GM12872 (cell line): Measurements from ENCODE around the gene SLC6A3.

Experiments
- CTCF ChIP-seq: IDR thresholded peaks from 3 replicates; pipeline ENCODE4 v1.5.1; 2011; ENCODE audit warnings: low read depth, mild to moderate bottlenecking, low read length, moderate library complexity; ENCODE audit not compliant: insufficient read depth

SLC6A3 gene

GRCh38 chr5:1388383-1388967 is 56.8 kb downstream of the SLC6A3 start:
- no peak for TF ChIP-seq CTCF

DNA sequence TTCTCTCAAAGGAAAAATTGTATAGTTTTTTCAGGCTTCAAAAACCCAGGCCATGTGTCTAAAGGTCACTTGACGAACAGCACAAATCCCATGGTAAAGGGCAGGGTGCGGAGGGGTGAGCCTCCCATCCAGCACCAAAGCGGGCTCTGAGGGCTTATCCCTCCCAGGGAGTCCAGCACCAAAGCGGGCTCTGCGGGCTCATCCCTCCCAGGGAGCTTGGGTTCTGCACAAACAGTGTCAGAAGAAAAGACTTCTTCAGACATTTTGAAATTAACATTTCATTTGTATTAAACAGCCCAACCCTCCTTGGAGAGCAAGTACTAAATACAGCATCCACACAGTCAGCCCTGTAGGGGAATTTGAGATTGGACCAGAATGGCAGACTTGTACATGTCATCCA is 57.4 kb downstream of the SLC6A3 start:
- no peak for TF ChIP-seq CTCF

- TF ChIP-seq CTCF = no peak
These were observed 58.0 kb downstream of the SLC6A3 start for GRCh38 chr5:1387059-1387755.

DNA sequence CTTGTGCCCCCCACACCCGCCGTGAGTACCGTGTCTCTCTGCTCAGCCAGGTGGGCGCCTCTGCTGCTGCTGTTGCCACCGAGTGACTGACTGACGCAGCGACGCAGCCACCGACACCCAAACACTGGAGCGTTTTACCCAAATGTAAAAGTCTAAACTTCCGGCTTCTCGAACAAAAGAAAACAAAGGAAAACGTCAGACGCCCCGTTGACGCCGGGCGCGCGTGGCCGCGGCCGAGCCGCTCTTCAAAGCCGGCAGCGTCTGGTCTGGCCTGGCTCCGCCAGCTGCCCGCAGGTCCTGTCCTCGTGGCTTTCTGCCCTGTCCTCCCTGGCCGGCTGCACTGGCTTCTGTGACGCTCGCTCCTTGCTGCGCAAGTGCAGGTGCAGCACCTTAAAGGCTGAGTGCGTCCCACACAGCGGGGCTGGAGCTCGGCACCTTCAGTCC is 58.9 kb downstream of the SLC6A3 start:
- no peak for TF ChIP-seq CTCF

- no peak for TF ChIP-seq CTCF
These were observed 59.6 kb downstream of the SLC6A3 start for GRCh38 chr5:1385395-1386273.

DNA sequence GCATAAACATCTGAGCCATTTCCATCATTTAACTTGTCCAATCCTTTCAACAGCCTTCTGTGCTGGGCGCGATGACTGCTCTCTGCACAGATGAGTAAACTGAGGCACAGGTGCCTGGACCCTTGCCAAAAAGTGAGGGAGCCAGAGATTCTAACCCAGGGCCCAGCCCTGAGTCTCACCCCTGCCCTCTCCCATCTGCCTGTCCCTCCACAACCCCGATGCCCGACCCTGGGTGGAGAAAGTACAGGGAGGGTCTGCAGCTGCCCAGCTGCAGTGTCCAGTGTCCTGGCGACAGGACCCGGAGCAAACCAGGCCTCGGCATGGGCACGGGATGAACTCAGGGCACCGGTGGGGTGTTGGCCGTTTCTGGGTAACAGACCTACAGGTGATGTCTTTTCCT is 60.7 kb downstream of the SLC6A3 start:
- no peak for TF ChIP-seq CTCF

DNA sequence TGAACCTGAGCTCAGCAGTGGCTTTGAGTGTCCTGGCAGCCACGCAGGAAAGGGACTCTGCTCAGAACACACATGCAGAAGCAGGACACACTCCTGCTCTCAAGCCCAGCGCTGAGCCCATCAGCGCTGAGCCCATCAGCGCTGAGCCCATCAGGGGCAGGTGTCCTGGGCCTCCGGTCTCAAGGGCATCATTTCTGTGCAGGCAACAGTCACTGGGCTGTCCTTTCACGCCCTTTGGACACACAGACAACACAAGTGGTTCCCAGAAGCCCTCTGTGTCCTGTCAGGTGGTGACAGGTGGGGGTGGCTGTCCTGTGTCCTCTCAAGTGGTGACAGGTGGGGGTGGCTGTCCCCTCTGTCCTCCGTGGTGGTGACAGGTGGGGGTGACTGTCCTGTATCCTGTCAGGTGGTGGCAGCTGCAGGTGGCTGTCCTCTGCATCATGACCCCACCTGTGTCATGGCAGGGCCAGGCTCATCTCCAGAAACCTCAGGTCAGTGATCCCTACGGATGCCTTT is 61.3 kb downstream of the SLC6A3 start:
- TF ChIP-seq CTCF = no peak
